Measurements from ENCODE around the gene LINC00632. TPM values are rescaled to one million over a fixed set of nuclear protein-coding genes. Genes with fewer than 3 reads are reported as not detected.
"Not testable (repeated sequence)": the region's sequence is repeated elsewhere in the genome, so short reads cannot be mapped to it uniquely, and the experiment has no call there.

Gene LINC00632
- polyA plus RNA-seq (ENCODE audit: insufficient read length in 3 of 3), result 10 to 100 TPM in 1 of 3 donors, 1 to 10 TPM in 2; 7.0 to 14.9 (median 9.9) TPM
- long read RNA-seq, donor 1, partial matches to known transcripts, result 0 of 1 reads
- long read RNA-seq, donor 1, other reads (novel, unspliced or antisense), result 0 of 1 reads
- long read RNA-seq, donor 2, result 0 reads
- long read RNA-seq, donor 3, partial matches to known transcripts, result 0 of 1 reads
- long read RNA-seq, donor 3, other reads (novel, unspliced or antisense), result 0 of 1 reads
- long read RNA-seq, donor 4, result 0 reads
- long read RNA-seq, donor 5, result 0 reads
- long read RNA-seq, donor 6, partial matches to known transcripts, result 0 of 2 reads
- long read RNA-seq, donor 6, other reads (novel, unspliced or antisense), result 0 of 2 reads
- long read RNA-seq, donor 7, result 0 reads
- long read RNA-seq, donor 8, partial matches to known transcripts, result 0 of 1 reads
- long read RNA-seq, donor 8, other reads (novel, unspliced or antisense), result 0 of 1 reads
- long read RNA-seq, donor 9, result 0 reads
- long read RNA-seq, donor 10, partial matches to known transcripts, result 0 of 1 reads
- long read RNA-seq, donor 10, other reads (novel, unspliced or antisense), result 0 of 1 reads
- long read RNA-seq, donor 11, result 0 reads
- long read RNA-seq, donor 12, result 0 reads
- long read RNA-seq, donor 13, partial matches to known transcripts, result 0 of 1 reads
- long read RNA-seq, donor 13, other reads (novel, unspliced or antisense), result 0 of 1 reads
- long read RNA-seq, donor 14, partial matches to known transcripts, result 0 of 4 reads
- long read RNA-seq, donor 14, other reads (novel, unspliced or antisense), result 0 of 4 reads
- long read RNA-seq, donor 15, partial matches to known transcripts, result 0 of 1 reads
- long read RNA-seq, donor 15, other reads (novel, unspliced or antisense), result 0 of 1 reads
- long read RNA-seq, donor 16, result 0 reads

GRCh38 chrX:140709421-140709846 is at the start of gene LINC00632:
LINC00632 (plus strand) TSS chrX:140709759.
- DNase-seq, result no peak

- no peak for DNase-seq
These were observed 47.9 kb upstream of the LINC00632 start for GRCh38 chrX:140661643-140662042.

GRCh38 chrX:140664939-140665338 is 44.6 kb upstream of the LINC00632 start:
- DNase-seq, result peak; percentile 5

- no peak for DNase-seq
These were observed 36.5 kb upstream of the LINC00632 start for GRCh38 chrX:140672840-140673731.

GRCh38 chrX:140687706-140688105 is 21.9 kb upstream of the LINC00632 start:
- DNase-seq, result no peak

- DNase-seq, result not testable (repeated sequence)
These were observed 18.0 kb upstream of the LINC00632 start for GRCh38 chrX:140691596-140691995.

- DNase-seq, result no peak
These were observed 11.9 kb upstream of the LINC00632 start for GRCh38 chrX:140697618-140698017.

- no peak for DNase-seq
These were observed 8.1 kb upstream of the LINC00632 start for GRCh38 chrX:140701480-140701879.

GRCh38 chrX:140710710-140711109 is 1.2 kb downstream of the LINC00632 start:
- no peak for DNase-seq

GRCh38 chrX:140711894-140712293 is 2.3 kb downstream of the LINC00632 start:
- DNase-seq, result no peak

GRCh38 chrX:140712413-140713173 is 3.0 kb downstream of the LINC00632 start:
- DNase-seq, result peak; percentile 89

GRCh38 chrX:140713174-140713539 is 3.6 kb downstream of the LINC00632 start:
- DNase-seq, result no peak

GRCh38 chrX:140715787-140716186 is 6.2 kb downstream of the LINC00632 start:
- no peak for DNase-seq

- no peak for DNase-seq
These were observed 13.7 kb downstream of the LINC00632 start for GRCh38 chrX:140723121-140723715.

- DNase-seq, result no peak
These were observed 14.8 kb downstream of the LINC00632 start for GRCh38 chrX:140724309-140724708.

GRCh38 chrX:140724736-140725135 is 15.2 kb downstream of the LINC00632 start:
- DNase-seq, result no peak

- no peak for DNase-seq
These were observed 15.9 kb downstream of the LINC00632 start for GRCh38 chrX:140725500-140725899.

- DNase-seq, result no peak
These were observed 24.3 kb downstream of the LINC00632 start for GRCh38 chrX:140733766-140734342.

GRCh38 chrX:140744085-140744484 is 34.5 kb downstream of the LINC00632 start:
- DNase-seq, result no peak

- DNase-seq, result no peak
These were observed 47.4 kb downstream of the LINC00632 start for GRCh38 chrX:140756941-140757340.
